Heart left ventricle (tissue), 16 donors: ENCODE results near the gene PFDN4. TPM values are rescaled to one million over a fixed set of nuclear protein-coding genes. Genes with fewer than 3 reads are reported as not detected.

Source experiments
- ATAC-seq, 4 donors: fragments of 200-7000 bp; cut with Tn5 transposase; one replicate each; pipeline ENCODE4 v1.9.1; 2020 to 2022; ENCODE audit warnings: moderate library complexity in 4 of 4, mild to moderate bottlenecking in 3 of 4, moderate number of reproducible peaks in 1 of 4
- DNase-seq, 5 donors: peaks; one replicate each; pipeline ENCODE4 v3.0.0-alpha.2; 2020
- H3K27ac ChIP-seq, 12 donors: fragments of 200-600 bp; sonication (generic) in 4 of 12; one replicate each; pipeline versions ENCODE4 v1.5.0 to v1.8.0; 2016 to 2022; ENCODE audit warnings: mild to moderate bottlenecking in 2 of 12
- H3K27me3 ChIP-seq, 9 donors: fragments of 200-600 bp; sonication (generic) in 2 of 9; one replicate each; pipeline versions ENCODE4 v1.5.1 to v1.8.0; 2016 to 2022; ENCODE audit warnings: mild to moderate bottlenecking in 3 of 9
- H3K36me3 ChIP-seq, 9 donors: fragments of 200-600 bp; sonication (generic) in 2 of 9; one replicate each; pipeline versions ENCODE4 v1.5.0 to v1.8.0; 2018 to 2022; ENCODE audit warnings: mild to moderate bottlenecking in 2 of 9
- H3K4me1 ChIP-seq, 12 donors: fragments of 200-600 bp; sonication (generic) in 4 of 12; one replicate each; pipeline versions ENCODE4 v1.5.0 to v1.8.0; 2016 to 2022; ENCODE audit warnings: mild to moderate bottlenecking in 3 of 12
- H3K4me3 ChIP-seq, 12 donors: fragments of 200-600 bp; sonication (generic) in 4 of 12; one replicate each; pipeline versions ENCODE4 v1.5.0 to v1.8.0; 2017 to 2022; ENCODE audit warnings: mild to moderate bottlenecking in 9 of 12, moderate library complexity in 4 of 12
- H3K9me3 ChIP-seq, 12 donors: fragments of 200-600 bp; sonication (generic) in 4 of 12; one replicate each; pipeline versions ENCODE4 v1.5.0 to v1.8.0; 2016 to 2022; ENCODE audit warnings: mild to moderate bottlenecking in 1 of 12
- CTCF ChIP-seq, 12 donors: fragments of 200-600 bp; sonication (generic) in 4 of 12; IDR thresholded peaks; one replicate each; pipeline versions ENCODE4 v1.5.0 to v1.8.0; 2018 to 2022; ENCODE audit warnings: antibody characterized with exemption in 12 of 12, mild to moderate bottlenecking in 5 of 12
- POLR2A ChIP-seq, 2 donors: fragments of 450-650 bp; IDR thresholded peaks; one replicate each; pipeline ENCODE4 v1.6.1; 2017; ENCODE audit warnings: antibody characterized with exemption in 2 of 2, mild to moderate bottlenecking in 2 of 2, moderate library complexity in 2 of 2
- WGBS, 4 donors: extraction: QIAGEN DNeasy Blood & Tissue Kit in 2 of 4; methylation state at CpG; one replicate each; pipeline versions ENCODE4 v1.1.5 to v1.1.7; 2013 to 2018; 5-methylcytosine and 5-hydroxymethylcytosine counted together
- intact Hi-C, 10 donors: fragments of 100-400 bp; cut with DNase I; formaldehyde crosslinking; loops; one replicate each; pipeline versions ENCODE4 v1.11.1 to v1.14.2; 2022
- polyA plus RNA-seq, 2 donors: library from polyadenylated mRNA; stranded (reverse); fragments of 200-250 nt; gene quantifications; one replicate each; pipeline ENCODE4 v1.2.3, GENCODE V29; 2013
- total RNA-seq, 9 donors: library from RNA; depleted of rRNA in 2 of 9; stranded (reverse); fragments of >200 nt in 2 of 9; fragmentation: NEBNext Ultra II Directional in 3 of 9; extraction: Animal tissue kit (Norgen Biotek cat#: 25700) in 3 of 9; gene quantifications; one replicate each; pipeline versions ENCODE4 v1.1.0 to v1.2.4, GENCODE V29; 2016 to 2023
- donor health status: ischemic (EF 13 %, LVEDD 7.1; RV severe dilation, severe dysfunction).
- donor health status: healthy with polysubstance abuse.
- donor health status: DM: no; HTN: yes; CAD: no.
- donor health status: DM: no; HTN: no; CAD: no.
- donor health status: ischemic (EF 25% LVEDD 6.9; RV normal size, moderate dysfunction).
- donor health status: ischemic (EF 25% LVEDD 5.7; RV mildly dilated, moderate dysfunction).
- donor health status: healthy.
- donor health status: DM: yes; HTN: yes; CAD: no.
- donor health status: ischemic (EF 35%, LVEDD 5.7; RV mildly dilated, moderate dysfunction).
- donor health status: nonischemic (EF 11% LVEDD 7.7; RV severe dilation, severe dysfunction).
- donor health status: DM: yes; HTN: yes; CAD: no.
- donor health status: PGD.
- donor health status: ischemic (EF 29% LVEDD 5.4; RV normal size, mild dysfunction).
- donor health status: nonischemic (EF 23%, LVEDD 6.1; RV moderate dilation, normal function).

Gene PFDN4
- total and polyA plus RNA-seq, 11 donors = 21.0 to 92.0 (median 28.5) TPM

DNA sequence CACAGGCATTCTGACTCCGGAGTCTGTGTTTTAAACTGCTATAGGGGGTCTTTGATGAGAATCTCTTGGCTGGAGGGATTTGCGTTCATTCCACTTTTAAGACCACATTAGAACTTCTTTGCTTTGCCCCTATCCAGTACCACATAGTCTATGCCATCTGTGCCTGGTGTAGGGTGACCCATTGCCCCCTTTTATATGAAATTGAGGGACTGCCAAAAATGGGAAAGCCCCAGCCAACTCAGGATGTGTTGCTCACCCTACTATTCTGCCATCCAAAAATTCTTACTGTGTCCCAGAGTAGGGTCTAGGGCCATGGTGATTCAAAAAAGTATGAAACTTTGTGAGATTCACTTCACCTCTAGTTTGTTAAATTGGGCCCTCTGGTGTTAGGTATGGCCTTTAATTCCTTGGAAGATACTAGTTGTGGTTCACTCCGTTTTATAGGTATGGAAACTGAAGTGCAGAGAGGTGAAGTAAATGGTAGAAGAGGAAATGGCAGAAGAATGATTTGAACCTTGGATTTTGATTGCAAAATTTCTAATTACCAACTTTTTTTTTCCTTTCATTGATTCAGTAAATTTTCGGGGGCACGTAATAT lies 1.4 kb downstream of the PFDN4 start:
- peak overlapping the region in 11 of 12 donors; percentile 68 to 99 (median 91) for H3K4me3 ChIP-seq
- DNase-seq = no peak
- H3K27me3 ChIP-seq = no peaks in the 10 kb centered on the region
- no peak for ATAC-seq
- peaks cover 0 to 39% (median 16%) of the 10 kb centered on the region in 12 donors for H3K4me1 ChIP-seq
- H3K9me3 ChIP-seq = no peaks in the 10 kb centered on the region
- peaks cover 0 to 4% (median 0%) of the 10 kb centered on the region in 9 donors for H3K36me3 ChIP-seq
- TF ChIP-seq POLR2A (IDR thresholded peaks at IDR 0.05) = no peak
- TF ChIP-seq CTCF (IDR thresholded peaks at IDR 0.05) = peak in 2 of 12 donors; percentile 4 to 5
- intact Hi-C loops = loop anchor here in 2 of 10 donors (10.0 kb wide), 1 partner anchor 635 kb away; no protein-coding TSS in a partner anchor
- 76 to 80% (median 79%) methylated on average over 5 of the region's 5 CpGs for WGBS, 4 donors
- H3K27ac ChIP-seq = peak overlapping the region in 2 of 12 donors; percentile 97 to 100

DNA sequence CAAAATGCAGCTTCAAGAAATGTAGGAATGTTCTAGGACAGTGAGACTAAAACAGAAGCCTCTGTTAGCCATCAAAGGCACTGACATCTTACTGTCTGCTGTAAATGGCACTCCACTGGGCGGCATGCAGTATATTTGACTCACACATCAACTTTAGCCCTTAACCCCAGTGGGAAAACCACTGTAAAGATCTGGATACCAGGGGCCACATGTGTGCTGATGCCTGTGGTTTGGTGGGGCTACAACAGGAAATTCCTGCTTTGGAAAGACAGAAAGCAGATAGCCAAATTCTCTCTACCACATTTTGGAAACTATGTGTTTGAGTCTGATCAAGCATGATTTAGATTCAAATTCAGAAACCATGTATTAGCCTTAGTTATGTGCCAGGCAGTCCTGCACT lies 4.3 kb downstream of the PFDN4 start:
- peaks cover 0 to 32% (median 20%) of the 10 kb centered on the region in 9 donors for H3K36me3 ChIP-seq
- DNase-seq (no peak), ATAC-seq (no peak)
- intact Hi-C loops = no loop called here
- TF ChIP-seq CTCF (IDR thresholded peaks at IDR 0.05) (no peak), POLR2A (IDR thresholded peaks at IDR 0.05) (no peak)
- no peaks in the 10 kb centered on the region for H3K9me3 ChIP-seq
- no peak overlapping the region for H3K4me3 ChIP-seq
- H3K27me3 ChIP-seq = no peaks in the 10 kb centered on the region
- WGBS, 4 donors = 79 to 97% (median 87%) methylated on average over 1 of the region's 1 CpG
- peaks cover 0 to 39% (median 16%) of the 10 kb centered on the region in 12 donors for H3K4me1 ChIP-seq
- no peak overlapping the region for H3K27ac ChIP-seq

- 92 to 100% (median 93%) methylated on average over 3 of the region's 3 CpGs for WGBS, 4 donors
- no peaks in the 10 kb centered on the region for H3K27me3 ChIP-seq
- DNase-seq (no peak), ATAC-seq (no peak)
- no peak overlapping the region for H3K27ac ChIP-seq
- no peak overlapping the region for H3K4me3 ChIP-seq
- intact Hi-C loops = no loop called here
- peaks cover 0 to 43% (median 17%) of the 10 kb centered on the region in 12 donors for H3K4me1 ChIP-seq
- no peaks in the 10 kb centered on the region for H3K9me3 ChIP-seq
- H3K36me3 ChIP-seq = peaks cover 0 to 36% (median 20%) of the 10 kb centered on the region in 9 donors
- no peak for TF ChIP-seq CTCF (IDR thresholded peaks at IDR 0.05)
- TF ChIP-seq POLR2A (IDR thresholded peaks at IDR 0.05) = no peak
Measured at GRCh38 chr20:54212871-54213270, 5.0 kb downstream of the PFDN4 start.

GRCh38 chr20:54214566-54214965 lies 6.7 kb downstream of the PFDN4 start:
- Histone ChIP-seq H3K4me1 (peaks cover 0 to 44% (median 19%) of the 10 kb centered on the region in 12 donors), H3K27ac (no peak overlapping the region)
- peak in 1 of 5 donors; percentile 35 for DNase-seq

More at GRCh38 chr20:54214566-54214965, 6.7 kb downstream of the PFDN4 start:
- H3K36me3 ChIP-seq = peaks cover 0 to 46% (median 25%) of the 10 kb centered on the region in 9 donors
- 77 to 87% (median 84%) methylated on average over 8 of the region's 8 CpGs for WGBS, 4 donors
- no peaks in the 10 kb centered on the region for H3K27me3 ChIP-seq
- no peaks in the 10 kb centered on the region for H3K9me3 ChIP-seq
- TF ChIP-seq CTCF (IDR thresholded peaks at IDR 0.05) = no peak
- TF ChIP-seq POLR2A (IDR thresholded peaks at IDR 0.05) = no peak
- intact Hi-C loops = no loop called here
- H3K4me3 ChIP-seq = no peak overlapping the region
- ATAC-seq = peak in 1 of 4 donors; percentile 59
